Stimulated activated CD4-positive, alpha-beta T cell treated with anti-CD3 and anti-CD28 coated beads, Interleukin-2, amount 100 ng/mL, for 48 hours (primary cell): ENCODE results near the gene C15orf40.

Experiments used
- DNase-seq, 2 donors: peaks; one replicate each; pipeline ENCODE4 v3.0.0-alpha.2; 2020

C15orf40 gene

GRCh38 chr15:82992436-82992998 is 18.9 kb downstream of the C15orf40 start:
- DNase-seq: no peak

GRCh38 chr15:82986442-82986780 is 25.0 kb downstream of the C15orf40 start:
- peak in 1 of 2 donors; percentile 4 for DNase-seq

DNA sequence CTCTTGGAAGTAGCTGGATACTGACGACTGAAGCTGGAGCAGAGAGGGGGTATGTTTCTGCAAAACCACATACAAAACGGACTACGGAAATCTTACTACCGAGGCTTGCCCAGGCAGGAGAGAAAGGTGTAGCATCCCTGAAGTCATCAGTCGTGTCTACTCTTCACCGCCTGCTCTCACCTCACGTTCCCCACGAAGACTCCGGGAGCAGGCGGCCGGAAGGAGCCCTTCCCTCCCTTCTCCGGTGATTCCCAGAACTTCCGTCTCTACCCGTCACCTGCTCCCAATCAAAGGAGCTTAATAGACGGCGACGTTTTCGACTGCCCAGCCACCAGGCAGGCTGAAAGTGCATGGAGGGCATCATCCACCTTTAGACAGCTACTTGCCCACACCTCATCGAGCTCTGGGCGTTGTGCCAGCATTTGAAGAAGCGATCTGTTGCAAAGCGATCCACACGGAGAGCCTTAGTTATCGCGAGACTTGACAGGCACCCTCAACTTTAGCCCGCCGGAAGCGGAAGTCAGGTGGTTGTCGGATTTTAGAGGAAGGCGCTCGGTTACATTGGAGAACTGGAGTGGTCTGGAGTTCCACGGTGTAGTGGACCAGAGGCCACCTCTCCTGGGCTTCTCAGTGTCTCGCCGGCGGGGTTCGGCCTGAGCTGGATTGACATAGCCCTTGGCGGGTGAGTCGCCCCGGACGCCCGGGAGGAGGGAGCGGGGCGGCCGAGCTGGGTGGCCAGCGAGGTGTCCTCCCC is 25.6 kb downstream of the C15orf40 start, which contains the start of gene RAMAC:
Gene RAMAC, plus strand, starts transcription at position 523 of the 754 bp plus-strand sequence. CDS start 2,809 bp downstream, outside the sequence.
- peak; percentile 82 to 83 for DNase-seq

DNA sequence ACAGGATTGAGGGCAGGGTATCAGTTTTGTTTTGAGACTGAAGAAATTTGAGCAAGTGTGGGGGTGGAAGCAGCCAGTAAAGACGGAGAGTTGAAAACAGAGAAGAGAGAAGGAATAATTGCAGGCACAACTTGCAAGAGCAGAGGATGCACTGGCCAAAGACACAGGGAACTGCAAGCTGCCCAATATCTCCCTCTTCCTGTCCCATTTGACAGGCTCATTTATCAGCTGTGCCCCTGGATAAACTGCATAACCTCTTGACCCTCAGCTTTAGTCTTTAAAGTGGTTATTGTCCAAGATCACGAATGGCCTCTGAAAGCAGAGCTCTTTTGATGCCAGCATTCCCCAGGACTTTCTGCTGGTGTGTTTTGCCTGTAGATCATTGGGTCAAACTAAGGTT is 30.5 kb downstream of the C15orf40 start:
- DNase-seq: no peak

DNA sequence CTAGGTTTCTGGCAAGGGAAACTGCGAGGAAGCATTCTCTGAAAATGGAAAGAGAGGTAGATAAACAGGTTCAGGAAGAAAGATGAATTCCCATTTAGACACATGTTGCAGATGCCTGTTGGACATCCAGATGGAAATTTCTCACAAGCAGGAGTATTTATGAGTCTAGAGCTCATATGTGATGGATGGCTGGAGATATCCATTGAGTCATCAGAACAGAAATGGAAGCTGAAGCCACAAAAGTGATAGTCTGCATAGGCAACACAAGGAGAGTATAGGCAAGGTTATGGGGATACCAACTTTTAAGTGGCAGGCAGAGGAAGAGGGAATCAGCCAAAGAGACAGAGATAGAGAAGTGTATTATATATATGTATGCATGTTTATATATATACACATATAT is 31.7 kb downstream of the C15orf40 start:
- no peak for DNase-seq

- DNase-seq: no peak
These were observed 33.0 kb downstream of the C15orf40 start for GRCh38 chr15:82978438-82978837.

GRCh38 chr15:82977076-82977475 is 34.4 kb downstream of the C15orf40 start:
- DNase-seq: no peak

GRCh38 chr15:82972990-82973389 is 38.4 kb downstream of the C15orf40 start:
- no peak for DNase-seq

- no peak for DNase-seq
These were observed 40.0 kb downstream of the C15orf40 start for GRCh38 chr15:82971218-82971984.

DNA sequence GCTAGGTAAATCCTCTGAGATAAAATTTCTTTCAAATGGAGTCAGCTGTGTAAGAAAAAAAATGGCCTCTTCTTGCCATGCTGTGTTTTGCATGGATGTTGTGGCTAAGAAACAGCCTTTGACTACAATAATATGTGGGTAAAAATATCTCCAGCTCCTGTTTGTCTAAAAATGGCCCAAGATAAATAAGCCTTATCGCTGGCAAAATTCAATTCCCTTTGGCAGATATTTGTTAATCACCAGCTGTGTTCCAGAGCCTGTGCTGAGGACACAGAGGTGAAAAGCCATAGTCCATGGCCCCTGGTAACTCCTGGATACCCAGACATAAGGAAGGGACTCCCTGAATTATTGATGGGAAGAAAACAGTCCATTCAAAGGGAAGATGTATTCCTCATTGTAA is 40.7 kb downstream of the C15orf40 start:
- DNase-seq: no peak

DNA sequence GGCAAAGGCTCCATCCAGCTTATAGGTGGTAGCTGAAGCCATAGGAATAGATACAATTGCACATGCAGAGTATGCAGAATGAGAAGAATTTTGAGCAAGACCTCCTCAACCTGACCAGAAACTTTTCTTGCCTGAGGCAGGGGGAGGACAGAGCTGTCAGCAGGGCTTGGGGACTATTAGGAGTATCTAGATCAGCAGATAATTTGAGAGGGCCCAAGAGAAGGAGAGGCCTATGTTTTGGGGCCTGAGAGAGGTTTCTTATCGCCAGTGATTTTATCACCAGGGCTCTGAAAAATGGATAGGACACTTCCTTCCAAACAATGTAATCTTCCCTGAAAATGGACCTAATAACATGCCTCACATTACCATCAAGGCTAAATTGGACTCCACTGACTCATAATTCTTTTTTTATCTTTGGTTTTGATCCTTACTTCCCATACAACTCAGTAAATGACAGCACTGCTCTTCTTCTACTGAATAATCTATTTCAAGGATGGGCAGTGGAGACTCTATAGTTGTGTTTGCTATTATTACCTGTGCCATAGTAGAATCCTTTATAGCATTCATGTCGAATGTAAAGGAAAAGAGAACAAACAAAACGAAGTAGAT is 41.3 kb downstream of the C15orf40 start:
- no peak for DNase-seq

DNA sequence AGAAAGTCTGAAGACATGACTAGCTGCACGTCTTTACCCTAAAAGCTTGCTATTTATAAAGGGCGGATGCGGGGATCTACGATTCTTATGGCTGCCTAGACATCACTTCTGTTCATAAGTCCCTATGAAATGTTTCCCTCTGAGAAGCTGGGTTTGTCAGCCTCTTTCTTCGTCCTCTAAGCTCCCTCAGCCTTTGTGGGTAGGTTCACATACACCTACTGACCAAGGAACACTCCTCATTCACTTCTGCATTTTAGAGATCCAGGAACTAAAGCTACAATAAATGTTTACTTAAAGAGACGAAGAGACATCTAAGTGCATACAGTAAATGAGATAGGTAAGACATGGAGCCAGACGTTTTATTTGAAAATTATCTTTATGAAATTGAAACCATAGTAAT is 42.1 kb downstream of the C15orf40 start:
- DNase-seq: no peak

GRCh38 chr15:82968066-82968465 is 43.4 kb downstream of the C15orf40 start:
- DNase-seq: no peak

GRCh38 chr15:82966671-82967071 is 44.8 kb downstream of the C15orf40 start:
- no peak for DNase-seq

GRCh38 chr15:82964890-82965289 is 46.5 kb downstream of the C15orf40 start:
- DNase-seq: no peak

DNA sequence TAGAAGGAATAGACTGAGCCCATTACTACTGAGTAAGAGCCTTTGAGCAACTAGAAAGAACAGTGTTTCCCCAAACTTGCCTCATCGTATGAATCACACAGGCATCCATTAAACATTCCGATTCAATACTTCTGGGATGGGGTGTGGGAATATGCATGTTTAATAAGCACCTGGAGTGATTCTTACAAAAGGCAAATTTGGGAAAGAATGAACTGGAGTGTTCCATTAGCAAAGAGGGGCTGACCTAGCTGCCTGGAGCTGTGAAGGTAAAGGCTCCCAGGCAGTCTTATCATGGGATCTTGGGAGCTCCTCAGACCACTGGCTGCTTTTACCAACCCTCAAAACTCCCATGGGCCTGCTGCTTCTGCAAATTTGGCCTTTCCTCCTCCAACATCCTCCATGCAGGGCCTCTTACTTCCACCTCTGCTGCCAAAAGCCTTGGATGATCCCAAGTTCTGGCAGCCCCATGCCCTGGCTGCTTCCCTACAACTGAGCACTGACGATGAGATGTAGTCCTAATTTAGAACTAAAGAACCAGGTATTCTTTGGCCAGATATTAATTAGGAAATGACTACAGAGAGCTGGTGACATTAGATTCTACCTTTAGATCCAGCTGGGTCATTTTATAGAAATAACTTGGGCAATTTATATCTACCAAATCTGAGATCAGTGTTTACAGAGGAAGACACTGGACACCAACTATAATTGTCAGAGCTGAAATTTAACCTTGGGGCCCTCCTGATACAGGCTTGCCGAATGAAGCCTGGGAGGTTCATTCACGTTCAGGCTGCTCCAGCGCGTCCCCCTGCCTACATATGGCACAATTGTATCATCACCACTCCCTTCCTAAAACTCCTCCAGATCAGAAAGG is 47.7 kb downstream of the C15orf40 start:
- no peak for DNase-seq

GRCh38 chr15:82960766-82961165 is 50.7 kb downstream of the C15orf40 start:
- DNase-seq: no peak

DNA sequence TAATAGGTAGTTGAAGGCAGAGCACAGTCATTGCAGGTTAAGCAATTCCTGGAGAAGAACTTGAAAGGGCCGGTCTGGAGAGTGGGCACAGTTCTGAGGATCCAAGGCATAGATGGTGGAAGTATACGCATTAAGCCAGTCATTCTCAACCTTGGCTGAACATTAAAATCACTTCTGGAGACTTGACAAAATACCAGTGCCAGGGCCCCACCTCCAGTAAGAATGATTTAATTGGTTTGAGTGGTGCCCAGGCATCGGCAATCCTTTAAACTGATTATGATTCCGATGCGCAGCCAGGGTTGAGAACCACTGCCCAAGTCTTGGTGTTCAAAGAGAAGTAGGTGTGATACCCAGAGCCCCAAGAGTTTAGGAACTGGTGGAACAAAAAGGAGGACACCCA is 52.0 kb downstream of the C15orf40 start:
- no peak for DNase-seq

DNA sequence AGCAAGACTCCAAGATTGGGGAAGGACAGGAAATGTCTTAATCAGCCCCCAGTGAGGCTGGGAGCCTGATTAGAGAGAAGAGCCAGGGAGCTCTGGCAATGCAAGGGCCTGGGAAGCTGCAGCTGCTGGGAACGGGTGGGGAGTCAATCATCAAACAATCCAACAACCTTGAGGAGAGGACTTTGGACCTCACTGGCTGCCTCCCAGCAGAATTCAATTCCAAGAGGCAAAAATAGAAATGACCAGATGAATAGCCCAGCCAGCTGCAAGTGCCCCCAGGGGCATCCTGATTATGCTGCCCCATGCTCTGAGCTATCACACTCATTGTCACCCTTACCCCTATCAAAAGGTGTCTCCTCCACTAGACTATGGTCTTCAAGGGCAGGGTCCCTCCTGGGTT is 52.8 kb downstream of the C15orf40 start:
- no peak for DNase-seq

DNA sequence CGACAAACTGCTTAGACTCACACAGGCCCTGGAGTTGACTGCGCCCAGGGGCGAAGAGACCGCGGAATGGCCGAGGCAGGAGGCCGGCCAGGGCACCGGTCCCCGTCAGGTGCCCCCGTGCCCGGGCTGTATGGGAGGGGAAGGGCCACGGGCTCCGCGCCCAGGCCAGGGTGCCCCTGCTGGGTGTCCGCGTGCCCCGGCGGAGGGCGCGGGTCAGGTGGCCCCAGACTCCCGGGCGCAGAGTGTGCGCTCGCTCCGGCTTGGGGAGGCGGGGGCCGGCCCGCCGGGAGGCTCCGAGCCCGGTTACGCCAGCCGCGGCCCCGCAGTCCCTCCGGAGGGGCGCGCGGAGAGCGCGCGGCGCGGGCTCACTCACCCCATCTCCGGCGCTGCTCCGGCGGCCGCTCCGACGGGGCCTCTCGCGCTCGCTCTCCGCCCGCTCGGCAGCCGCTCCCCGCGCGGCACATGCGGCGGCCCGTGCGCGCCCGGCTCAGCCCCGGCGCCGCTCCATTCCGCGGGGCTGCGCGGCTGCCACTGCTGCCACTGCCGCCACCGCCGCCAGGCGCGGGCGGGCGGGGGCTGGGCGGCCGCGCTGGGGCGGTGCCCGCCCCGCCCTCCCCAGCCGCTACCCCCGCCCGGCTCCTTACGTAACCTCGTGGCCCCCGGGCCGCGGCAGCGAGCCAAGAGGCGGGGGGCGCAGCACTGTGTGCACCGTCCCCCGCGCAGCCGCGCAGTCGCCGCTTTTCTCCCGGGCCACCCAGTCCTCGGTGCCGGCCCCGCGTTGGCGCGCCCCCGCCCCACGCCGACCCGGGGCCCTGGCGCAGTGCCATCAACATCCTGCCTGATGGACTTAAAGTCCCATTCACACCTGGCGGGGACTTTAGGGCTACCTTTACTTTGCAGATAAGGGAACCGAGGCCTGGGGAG is 59.0 kb downstream of the C15orf40 start, which contains the start of gene HOMER2:
Gene HOMER2, minus strand, starts transcription at position 563 of the 924 bp plus-strand sequence. Its CDS starts 185 bp downstream, at position 378.
- DNase-seq: no peak

DNA sequence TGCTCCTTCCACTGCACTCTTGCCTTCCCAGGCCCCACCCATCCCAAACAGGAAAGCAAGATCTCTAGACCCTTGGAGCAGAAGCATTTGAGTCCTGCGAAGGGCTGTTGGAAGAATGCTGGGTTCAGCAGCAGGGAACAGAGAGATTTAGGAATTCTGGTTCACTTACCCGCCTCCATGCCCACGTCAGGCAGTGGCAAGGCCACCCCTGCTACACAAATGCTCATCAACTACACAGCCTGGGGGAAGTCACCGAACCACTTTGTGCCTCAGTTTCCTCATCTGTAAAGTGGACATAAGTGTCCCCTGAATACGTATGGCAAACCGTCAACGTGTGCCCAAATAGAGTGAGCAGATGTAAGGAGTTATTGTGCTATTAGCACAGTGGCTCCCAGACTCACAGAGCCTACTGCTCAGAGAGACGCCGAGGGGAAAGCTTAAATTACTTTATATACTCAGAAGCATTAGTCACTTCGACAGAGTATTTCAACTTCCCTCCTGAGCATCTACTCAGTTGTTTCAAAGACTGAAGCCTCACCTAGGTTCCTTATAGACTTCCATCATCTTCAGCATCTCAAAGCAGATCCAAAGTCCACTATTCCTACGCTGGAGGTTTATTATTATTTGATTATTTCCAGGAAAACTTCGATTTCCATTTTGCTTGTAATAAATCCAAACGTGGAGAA is 59.8 kb downstream of the C15orf40 start:
- no peak for DNase-seq
